HepG2 (cell line): Measurements from ENCODE around the gene P2RX7. TPM values are rescaled to one million over a fixed set of nuclear protein-coding genes. Genes with fewer than 3 reads are reported as not detected.

ENCODE experiments used
- ATAC-seq: fragments of 200-7000 bp; cut with Tn5 transposase; 3 replicates; pipeline ENCODE4 v1.9.1; 2020; ENCODE audit warnings: mild to moderate bottlenecking, moderate library complexity
- BruUV-seq: library from RNA; stranded (reverse); fragments of 400-500 nt; replicated peaks from 2 replicates; lab custom pipeline; 2021; lab: Mats Ljungman, UMichigan
- CTCF ChIA-PET: fragments of 300-600 bp; formaldehyde crosslinking; extraction: SDS; loops from one replicate; lab custom pipeline; 2021; ENCODE audit warnings: low total read pairs, inconsistent platforms, low intra/inter-chr PET ratio; lab: Yijun Ruan, JAX
- POLR2A ChIA-PET: fragments of 350-600 bp; sonication (Branson Sonifier 250); formaldehyde crosslinking; loops from one replicate; lab custom pipeline; 2020; ENCODE audit warnings: antibody characterized with exemption, inconsistent platforms; lab: Yijun Ruan, JAX
- DNase-seq: peaks from one replicate; pipeline ENCODE4 v3.0.0-alpha.2; 2015; ENCODE audit warnings: low spot score
- FAIRE-seq: peaks from 3 replicates; lab custom pipeline; 2011; peaks lifted over from hg19 to GRCh38; lab: Jason Lieb, UNC
- H2AFZ ChIP-seq: one replicate; pipeline ENCODE4 v1.6.1; 2011; ENCODE audit warnings: low read length, inconsistent platforms
- H3K27ac ChIP-seq: fragments of 300-600 bp; 3 replicates; pipeline ENCODE4 v1.8.0; 2011; ENCODE audit warnings: mixed run types, mild to moderate bottlenecking, mixed read lengths, low read length, inconsistent platforms; ENCODE audit not compliant: insufficient read depth; ENCODE audit errors: extremely low read length
- H3K27me3 ChIP-seq, 2 experiments: fragments of 200-600 bp in 1 of 2; 2 replicates in 1 of 2; 3 replicates in 1 of 2; pipeline versions ENCODE4 v1.6.0 to v1.8.0; 2011; ENCODE audit warnings: low read length in 2 of 2, mild to moderate bottlenecking in 2 of 2, moderate library complexity in 2 of 2, inconsistent platforms in 1 of 2; ENCODE audit not compliant: insufficient read depth in 2 of 2, control insufficient read depth in 1 of 2
- H3K36me3 ChIP-seq, 2 experiments: fragments of 200-600 bp in 1 of 2; replicated peaks in 1 of 2; 2 replicates in 1 of 2; 3 replicates in 1 of 2; pipeline versions ENCODE4 v1.5.1 to v1.8.0; 2011; ENCODE audit warnings: low read length in 2 of 2, inconsistent platforms in 1 of 2; ENCODE audit not compliant: insufficient read depth in 2 of 2, control insufficient read depth in 1 of 2
- H3K4me1 ChIP-seq: 2 replicates; pipeline ENCODE4 v1.5.1; 2012; ENCODE audit warnings: low read length, inconsistent platforms; ENCODE audit not compliant: insufficient read depth
- H3K4me2 ChIP-seq: 2 replicates; pipeline ENCODE4 v1.6.0; 2011; ENCODE audit warnings: low read depth, low read length, inconsistent platforms
- H3K4me3 ChIP-seq, 3 experiments: fragments of 200-600 bp in 1 of 3; sonication (generic), shearing (Covaris generic) in 1 of 3; replicated peaks in 1 of 3; 2 replicates each; pipeline ENCODE4 v1.5.1; 2011 to 2016; ENCODE audit warnings: low read length in 3 of 3, inconsistent platforms in 2 of 3, low read depth in 2 of 3, mild to moderate bottlenecking in 2 of 3, control low read depth in 1 of 3, mixed read lengths in 1 of 3; ENCODE audit not compliant: insufficient read depth in 1 of 3
- H3K79me2 ChIP-seq: one replicate; pipeline ENCODE4 v1.6.1; 2011; ENCODE audit warnings: low read length, inconsistent platforms; ENCODE audit not compliant: insufficient read depth
- H3K9ac ChIP-seq: 2 replicates; pipeline ENCODE4 v1.6.0; 2011; ENCODE audit warnings: mild to moderate bottlenecking, low read depth, low read length, inconsistent platforms; ENCODE audit not compliant: insufficient read depth
- H3K9me3 ChIP-seq: 2 replicates; pipeline ENCODE4 v1.5.1; 2012; ENCODE audit warnings: mild to moderate bottlenecking, low read length
- H4K20me1 ChIP-seq: 2 replicates; pipeline ENCODE4 v1.6.0; 2011; ENCODE audit warnings: inconsistent platforms, mild to moderate bottlenecking, low read length, moderate library complexity; ENCODE audit not compliant: insufficient read depth
- CREM ChIP-seq, 2 experiments: sonication (generic) in 1 of 2; formaldehyde crosslinking in 1 of 2; IDR thresholded peaks; 2 replicates each; pipeline versions ENCODE4 v1.4.0 to v1.6.1; 2016 to 2020; ENCODE audit warnings: antibody characterized with exemption in 1 of 2, mild to moderate bottlenecking in 1 of 2, missing genetic modification reagents in 1 of 2
- GTF3A ChIP-seq: sonication (generic); formaldehyde crosslinking; conservative IDR thresholded peaks from 2 replicates; pipeline ENCODE4 v1.4.0; 2020; ENCODE audit warnings: mild to moderate bottlenecking, missing genetic modification reagents
- NFATC3 ChIP-seq: sonication (generic); formaldehyde crosslinking; IDR thresholded peaks from 2 replicates; pipeline ENCODE4 v1.5.1; 2020; ENCODE audit warnings: mild to moderate bottlenecking, missing genetic modification reagents
- SMAD3 ChIP-seq: sonication (generic); formaldehyde crosslinking; IDR thresholded peaks from 2 replicates; pipeline ENCODE4 v1.4.0; 2020; ENCODE audit warnings: missing genetic modification reagents
- SMARCC2 ChIP-seq: fragments of 450-650 bp; IDR thresholded peaks from 2 replicates; pipeline ENCODE4 v1.6.1; 2017; ENCODE audit warnings: antibody characterized with exemption, mild to moderate bottlenecking
- TP53 ChIP-seq: sonication (generic); formaldehyde crosslinking; conservative IDR thresholded peaks from 2 replicates; pipeline ENCODE4 v1.4.0; 2020; ENCODE audit warnings: missing genetic modification reagents
- ZBTB7B ChIP-seq: sonication (generic); formaldehyde crosslinking; IDR thresholded peaks from 2 replicates; pipeline ENCODE4 v1.4.0; 2020; ENCODE audit warnings: missing genetic modification reagents
- ZNF343 ChIP-seq: sonication (generic); formaldehyde crosslinking; IDR thresholded peaks from 2 replicates; pipeline ENCODE4 v1.4.0; 2020; ENCODE audit warnings: mild to moderate bottlenecking, missing genetic modification reagents
- ZNF350 ChIP-seq: sonication (generic); formaldehyde crosslinking; IDR thresholded peaks from 2 replicates; pipeline ENCODE4 v1.4.0; 2020; ENCODE audit warnings: mild to moderate bottlenecking, low read depth, missing genetic modification reagents, borderline replicate concordance
- ZNF607 ChIP-seq: sonication (generic); formaldehyde crosslinking; IDR thresholded peaks from 2 replicates; pipeline ENCODE4 v1.5.1; 2020; ENCODE audit warnings: missing genetic modification reagents, mild to moderate bottlenecking, borderline replicate concordance
- ZNF7 ChIP-seq: IDR thresholded peaks from 2 replicates; pipeline ENCODE4 v1.6.1; 2016; ENCODE audit warnings: missing biosample characterization, missing genetic modification reagents
- ZNF747 ChIP-seq: sonication (generic); formaldehyde crosslinking; IDR thresholded peaks from 2 replicates; pipeline ENCODE4 v1.8.1; 2023; ENCODE audit warnings: missing genetic modification reagents, mild to moderate bottlenecking, borderline replicate concordance
- ZNF883 ChIP-seq: sonication (generic); formaldehyde crosslinking; IDR thresholded peaks from 2 replicates; pipeline ENCODE4 v1.5.1; 2020; ENCODE audit warnings: mild to moderate bottlenecking, missing genetic modification reagents; ENCODE audit errors: not compliant biosample characterization
- WGBS: methylation state at CpG from one replicate; pipeline ENCODE4 v1.1.6; 2017; ENCODE audit warnings: low lambda C conversion rate; 5-methylcytosine and 5-hydroxymethylcytosine counted together
- in situ Hi-C: cut with HindIII; loops from 2 replicates; pipeline ENCODE4 v1.10.0; 2017; ENCODE audit warnings: low pct_unique_long_range_greater_than_20kb; ENCODE audit not compliant: extremely low pct_ligation_motif_present
- intact Hi-C: fragments of 100-400 bp; cut with micrococcal nuclease; formaldehyde crosslinking; loops from one replicate; pipeline ENCODE4 v1.10.0; 2022; ENCODE audit not compliant: unreplicated experiment
- polyA plus RNA-seq, 8 experiments: library from polyadenylated mRNA; depleted of rRNA in 3 of 8; stranded (reverse) in 7 of 8; unstranded in 1 of 8; fragments of >200 nt; fragmentation: Illumina TruSeq in 4 of 8; extraction: Trizol in 4 of 8; gene quantifications; 2 replicates each; pipeline versions ENCODE4 v1.2.1 to v1.2.3, GENCODE V29; 2011 to 2016; ENCODE audit warnings: low read depth in 4 of 8, missing spikeins in 1 of 8, mixed read lengths in 1 of 8; ENCODE audit not compliant: insufficient read depth in 1 of 8
- total RNA-seq, 5 experiments: library from RNA; depleted of rRNA; stranded (reverse); fragments of >200 nt; fragmentation: Illumina TruSeq; extraction: Trizol; gene quantifications; 2 replicates each; pipeline ENCODE4 v1.2.3, GENCODE V29; 2016; ENCODE audit warnings: low read depth in 1 of 5
- TF ChIP-seq, protein P1 (sequence below): IDR thresholded peaks from 2 replicates; pipeline ENCODE4 v1.6.1; 2016
- TF ChIP-seq, protein P2 (sequence below): sonication (generic); formaldehyde crosslinking; IDR thresholded peaks from 2 replicates; pipeline ENCODE4 v1.9.0; 2021; ENCODE audit warnings: missing genetic modification reagents, mild to moderate bottlenecking, borderline replicate concordance
- TF ChIP-seq, protein P3 (sequence below): sonication (generic); formaldehyde crosslinking; IDR thresholded peaks from 2 replicates; pipeline ENCODE4 v1.4.0; 2020; ENCODE audit warnings: missing genetic modification reagents
- TF ChIP-seq, protein P4 (sequence below), 2 experiments: sonication (generic) in 1 of 2; formaldehyde crosslinking in 1 of 2; IDR thresholded peaks; 2 replicates each; pipeline versions ENCODE4 v1.5.1 to v1.6.1; 2011 to 2020; ENCODE audit warnings: borderline replicate concordance in 1 of 2, low read depth in 1 of 2, low read length in 1 of 2, mild to moderate bottlenecking in 1 of 2, missing genetic modification reagents in 1 of 2, moderate library complexity in 1 of 2
- TF ChIP-seq, protein P5 (sequence below): sonication (generic); formaldehyde crosslinking; IDR thresholded peaks from 2 replicates; pipeline ENCODE4 v1.8.0; 2022; ENCODE audit warnings: low read depth, missing genetic modification reagents

The P2RX7 gene
- total and polyA plus RNA-seq, 2 of the 13 experiments (the other 11 are each of a cell fraction or from before 2014, with no cell fraction given) = 0.13 to 0.73 TPM

DNA sequence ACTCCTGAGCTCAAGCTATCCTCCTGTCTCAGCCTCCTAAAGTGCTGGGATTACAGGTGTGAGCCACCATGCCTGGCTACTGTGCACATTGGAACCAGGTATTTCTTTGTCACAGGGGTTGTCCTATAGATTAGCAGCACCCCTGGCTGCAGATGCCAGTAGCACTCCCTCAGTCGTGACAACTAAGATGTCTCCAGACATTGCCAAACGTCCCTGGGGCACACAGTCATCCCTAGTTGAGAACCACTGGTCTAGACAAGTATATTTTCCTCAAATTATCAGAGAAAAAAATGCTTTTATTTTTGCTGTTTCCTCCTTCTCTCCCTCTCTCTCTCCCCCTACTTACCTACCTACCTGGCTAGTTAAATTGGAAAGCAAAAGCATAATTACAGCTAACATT, 17.9 kb upstream of the P2RX7 start:
- Histone ChIP-seq H3K27me3 (no peaks in the 10 kb centered on the region), H3K4me3 (no peak overlapping the region), H3K9me3 (no peaks in the 10 kb centered on the region), H2AFZ (no peak overlapping the region), H3K36me3 (no peaks in the 10 kb centered on the region), H3K27ac (no peak overlapping the region), H3K79me2 (no peaks in the 10 kb centered on the region), H4K20me1 (no peaks in the 10 kb centered on the region), H3K4me2 (no peak overlapping the region), H3K9ac (no peak overlapping the region), H3K4me1 (peaks cover 29% of the 10 kb centered on the region)
- FAIRE-seq = no peak
- in situ Hi-C loops (no loop called here), intact Hi-C loops (loop anchor here (10.0 kb wide), 1 partner anchor 100 kb away; the partner anchor contains the start of gene P2RX4)
- CTCF ChIA-PET = no interaction called here
- no peak for ATAC-seq
- POLR2A ChIA-PET = no interaction called here
- 0% methylated on average over 1 of the region's 2 CpGs for WGBS
- no peak for DNase-seq
- BruUV-seq = no TSS peak
- TF ChIP-seq GTF3A (CRISPR knock-in tag) (no peak), TP53 (CRISPR knock-in tag) (no peak), ZNF7 (CRISPR knock-in tag) (no peak), ZNF883 (no peak), ZNF747 (CRISPR knock-in tag) (no peak), ZNF350 (no peak), SMAD3 (CRISPR knock-in tag) (no peak), CREM (IDR thresholded peaks at IDR 0.05) (no peak), CREM (CRISPR knock-in tag; IDR thresholded peaks at IDR 0.05) (no peak), SMARCC2 (no peak), ZNF343 (CRISPR knock-in tag) (no peak), ZBTB7B (no peak), ZNF607 (CRISPR knock-in tag) (no peak), NFATC3 (CRISPR knock-in tag) (no peak)
- TF ChIP-seq, protein P1, sequence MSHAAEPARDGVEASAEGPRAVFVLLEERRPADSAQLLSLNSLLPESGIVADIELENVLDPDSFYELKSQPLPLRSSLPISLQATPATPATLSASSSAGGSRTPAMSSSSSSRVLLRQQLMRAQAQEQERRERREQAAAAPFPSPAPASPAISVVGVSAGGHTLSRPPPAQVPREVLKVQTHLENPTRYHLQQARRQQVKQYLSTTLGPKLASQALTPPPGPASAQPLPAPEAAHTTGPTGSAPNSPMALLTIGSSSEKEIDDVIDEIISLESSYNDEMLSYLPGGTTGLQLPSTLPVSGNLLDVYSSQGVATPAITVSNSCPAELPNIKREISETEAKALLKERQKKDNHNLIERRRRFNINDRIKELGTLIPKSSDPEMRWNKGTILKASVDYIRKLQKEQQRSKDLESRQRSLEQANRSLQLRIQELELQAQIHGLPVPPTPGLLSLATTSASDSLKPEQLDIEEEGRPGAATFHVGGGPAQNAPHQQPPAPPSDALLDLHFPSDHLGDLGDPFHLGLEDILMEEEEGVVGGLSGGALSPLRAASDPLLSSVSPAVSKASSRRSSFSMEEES = no peak
- TF ChIP-seq, protein P2, sequence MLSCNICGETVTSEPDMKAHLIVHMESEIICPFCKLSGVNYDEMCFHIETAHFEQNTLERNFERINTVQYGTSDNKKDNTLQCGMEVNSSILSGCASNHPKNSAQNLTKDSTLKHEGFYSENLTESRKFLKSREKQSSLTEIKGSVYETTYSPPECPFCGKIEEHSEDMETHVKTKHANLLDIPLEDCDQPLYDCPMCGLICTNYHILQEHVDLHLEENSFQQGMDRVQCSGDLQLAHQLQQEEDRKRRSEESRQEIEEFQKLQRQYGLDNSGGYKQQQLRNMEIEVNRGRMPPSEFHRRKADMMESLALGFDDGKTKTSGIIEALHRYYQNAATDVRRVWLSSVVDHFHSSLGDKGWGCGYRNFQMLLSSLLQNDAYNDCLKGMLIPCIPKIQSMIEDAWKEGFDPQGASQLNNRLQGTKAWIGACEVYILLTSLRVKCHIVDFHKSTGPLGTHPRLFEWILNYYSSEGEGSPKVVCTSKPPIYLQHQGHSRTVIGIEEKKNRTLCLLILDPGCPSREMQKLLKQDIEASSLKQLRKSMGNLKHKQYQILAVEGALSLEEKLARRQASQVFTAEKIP = no peak
- TF ChIP-seq, protein P3, sequence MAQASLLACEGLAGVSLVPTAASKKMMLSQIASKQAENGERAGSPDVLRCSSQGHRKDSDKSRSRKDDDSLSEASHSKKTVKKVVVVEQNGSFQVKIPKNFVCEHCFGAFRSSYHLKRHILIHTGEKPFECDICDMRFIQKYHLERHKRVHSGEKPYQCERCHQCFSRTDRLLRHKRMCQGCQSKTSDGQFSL (CRISPR knock-in tag) = no peak
- TF ChIP-seq, protein P4, sequence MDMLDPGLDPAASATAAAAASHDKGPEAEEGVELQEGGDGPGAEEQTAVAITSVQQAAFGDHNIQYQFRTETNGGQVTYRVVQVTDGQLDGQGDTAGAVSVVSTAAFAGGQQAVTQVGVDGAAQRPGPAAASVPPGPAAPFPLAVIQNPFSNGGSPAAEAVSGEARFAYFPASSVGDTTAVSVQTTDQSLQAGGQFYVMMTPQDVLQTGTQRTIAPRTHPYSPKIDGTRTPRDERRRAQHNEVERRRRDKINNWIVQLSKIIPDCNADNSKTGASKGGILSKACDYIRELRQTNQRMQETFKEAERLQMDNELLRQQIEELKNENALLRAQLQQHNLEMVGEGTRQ (IDR thresholded peaks at IDR 0.05; ENCODE audit: low read depth, low read length) = no peak
- TF ChIP-seq, protein P4 (CRISPR knock-in tag; IDR thresholded peaks at IDR 0.05; ENCODE audit: borderline replicate concordance) = no peak
- TF ChIP-seq, protein P5, sequence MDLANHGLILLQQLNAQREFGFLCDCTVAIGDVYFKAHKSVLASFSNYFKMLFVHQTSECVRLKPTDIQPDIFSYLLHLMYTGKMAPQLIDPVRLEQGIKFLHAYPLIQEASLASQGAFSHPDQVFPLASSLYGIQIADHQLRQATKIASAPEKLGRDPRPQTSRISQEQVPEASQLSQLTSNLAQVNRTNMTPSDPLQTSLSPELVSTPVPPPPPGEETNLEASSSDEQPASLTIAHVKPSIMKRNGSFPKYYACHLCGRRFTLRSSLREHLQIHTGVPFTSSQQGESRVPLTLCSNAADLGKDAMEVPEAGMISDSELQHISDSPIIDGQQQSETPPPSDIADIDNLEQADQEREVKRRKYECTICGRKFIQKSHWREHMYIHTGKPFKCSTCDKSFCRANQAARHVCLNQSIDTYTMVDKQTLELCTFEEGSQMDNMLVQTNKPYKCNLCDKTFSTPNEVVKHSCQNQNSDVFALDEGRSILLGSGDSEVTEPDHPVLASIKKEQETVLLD = no peak
